C4-2B (cell line): Measurements from ENCODE around the gene CHTOP.

ENCODE experiments used
- H3K27ac ChIP-seq: fragments of 450-650 bp; 2 replicates; pipeline ENCODE4 v1.5.1; 2017
- ZFX ChIP-seq: fragments of 450-650 bp; IDR thresholded peaks from 2 replicates; pipeline ENCODE4 v1.6.1; 2017
- TF ChIP-seq, protein P1 (sequence below): fragments of 450-650 bp; conservative IDR thresholded peaks from 2 replicates; pipeline ENCODE4 v1.5.1; 2017; ENCODE audit warnings: mild to moderate bottlenecking

The CHTOP gene

DNA sequence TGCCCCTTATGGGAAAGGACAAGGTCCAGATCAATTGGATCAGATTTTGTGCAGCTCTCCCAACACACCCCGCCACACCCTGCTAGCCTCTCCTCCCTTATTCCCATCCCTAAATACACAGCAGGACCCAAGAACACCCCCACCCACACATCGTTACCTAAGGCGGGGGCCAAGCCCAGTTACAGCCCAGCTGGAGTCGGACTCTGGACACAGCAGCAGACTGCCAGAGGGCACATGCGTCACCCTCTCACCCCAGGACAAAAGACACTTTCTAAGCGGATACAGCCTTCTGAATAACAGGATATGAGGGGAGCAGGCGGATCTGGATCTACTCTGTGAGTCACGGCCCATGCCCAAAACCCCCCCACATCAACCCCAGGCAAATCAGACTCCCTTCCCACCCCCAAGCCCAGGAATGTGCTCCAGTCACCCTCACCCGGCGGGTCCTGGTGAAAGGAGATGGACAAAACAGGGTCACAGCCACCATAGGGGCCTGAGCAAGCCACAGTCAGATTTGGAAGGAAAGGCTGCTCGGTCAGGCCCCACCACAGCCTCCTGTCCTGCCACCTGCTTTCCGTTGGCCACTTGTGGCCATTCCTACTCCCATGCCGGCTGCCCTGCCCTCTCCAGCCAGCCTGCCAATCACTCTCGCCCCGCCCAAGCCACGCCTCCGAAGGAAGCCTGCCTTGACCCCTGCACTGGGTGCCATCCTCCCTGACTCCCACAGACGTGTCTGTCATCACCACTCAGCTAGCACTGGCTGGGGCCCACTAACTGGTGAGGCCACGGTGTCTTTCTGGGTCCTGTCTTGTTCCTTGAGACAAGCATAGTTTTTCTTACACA is 24.9 kb upstream of the CHTOP start:
- no peak overlapping the region for H3K27ac ChIP-seq
- TF ChIP-seq, protein P1, sequence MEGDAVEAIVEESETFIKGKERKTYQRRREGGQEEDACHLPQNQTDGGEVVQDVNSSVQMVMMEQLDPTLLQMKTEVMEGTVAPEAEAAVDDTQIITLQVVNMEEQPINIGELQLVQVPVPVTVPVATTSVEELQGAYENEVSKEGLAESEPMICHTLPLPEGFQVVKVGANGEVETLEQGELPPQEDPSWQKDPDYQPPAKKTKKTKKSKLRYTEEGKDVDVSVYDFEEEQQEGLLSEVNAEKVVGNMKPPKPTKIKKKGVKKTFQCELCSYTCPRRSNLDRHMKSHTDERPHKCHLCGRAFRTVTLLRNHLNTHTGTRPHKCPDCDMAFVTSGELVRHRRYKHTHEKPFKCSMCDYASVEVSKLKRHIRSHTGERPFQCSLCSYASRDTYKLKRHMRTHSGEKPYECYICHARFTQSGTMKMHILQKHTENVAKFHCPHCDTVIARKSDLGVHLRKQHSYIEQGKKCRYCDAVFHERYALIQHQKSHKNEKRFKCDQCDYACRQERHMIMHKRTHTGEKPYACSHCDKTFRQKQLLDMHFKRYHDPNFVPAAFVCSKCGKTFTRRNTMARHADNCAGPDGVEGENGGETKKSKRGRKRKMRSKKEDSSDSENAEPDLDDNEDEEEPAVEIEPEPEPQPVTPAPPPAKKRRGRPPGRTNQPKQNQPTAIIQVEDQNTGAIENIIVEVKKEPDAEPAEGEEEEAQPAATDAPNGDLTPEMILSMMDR, result no peak
- TF ChIP-seq ZFX, result no peak

DNA sequence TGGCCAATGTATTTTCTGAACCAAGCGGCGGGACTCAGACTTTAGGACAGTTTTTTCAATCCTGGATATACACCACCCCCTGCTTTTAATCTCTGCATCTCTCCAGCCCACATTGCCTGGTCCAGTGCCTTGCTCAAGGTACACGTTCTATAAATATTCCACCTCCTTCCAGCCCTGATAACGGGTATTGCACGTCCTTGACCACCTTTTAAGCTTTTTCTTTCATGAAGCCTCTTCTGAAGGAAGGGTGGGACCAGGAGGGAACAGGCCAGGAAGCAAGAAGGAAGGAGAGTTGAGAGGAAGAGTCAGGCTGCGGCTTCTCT is 24.3 kb upstream of the CHTOP start:
- TF ChIP-seq, protein P1, result no peak
- TF ChIP-seq ZFX, result no peak
- H3K27ac ChIP-seq, result no peak overlapping the region

DNA sequence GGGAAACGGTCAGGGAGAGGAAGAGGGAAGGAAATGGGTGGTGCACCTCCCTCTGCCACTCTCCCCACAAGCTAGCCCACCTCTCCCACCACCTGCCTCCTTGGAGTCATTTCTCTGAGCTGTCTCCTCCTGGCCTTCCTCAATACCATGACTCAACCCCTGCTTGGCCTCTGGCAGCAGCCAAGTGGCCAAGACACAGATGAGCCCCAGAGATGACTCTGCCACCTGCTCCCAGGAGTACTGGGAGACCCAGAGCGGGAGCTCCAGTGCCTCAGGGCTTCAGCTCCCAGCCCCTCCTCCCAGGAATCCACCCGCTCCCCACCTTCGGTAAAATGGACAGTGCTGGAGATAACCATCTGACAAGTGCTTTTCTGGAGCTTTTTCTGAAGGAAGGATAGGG is 23.5 kb upstream of the CHTOP start:
- no peak overlapping the region for H3K27ac ChIP-seq
- TF ChIP-seq ZFX, result no peak
- TF ChIP-seq, protein P1, result no peak

DNA sequence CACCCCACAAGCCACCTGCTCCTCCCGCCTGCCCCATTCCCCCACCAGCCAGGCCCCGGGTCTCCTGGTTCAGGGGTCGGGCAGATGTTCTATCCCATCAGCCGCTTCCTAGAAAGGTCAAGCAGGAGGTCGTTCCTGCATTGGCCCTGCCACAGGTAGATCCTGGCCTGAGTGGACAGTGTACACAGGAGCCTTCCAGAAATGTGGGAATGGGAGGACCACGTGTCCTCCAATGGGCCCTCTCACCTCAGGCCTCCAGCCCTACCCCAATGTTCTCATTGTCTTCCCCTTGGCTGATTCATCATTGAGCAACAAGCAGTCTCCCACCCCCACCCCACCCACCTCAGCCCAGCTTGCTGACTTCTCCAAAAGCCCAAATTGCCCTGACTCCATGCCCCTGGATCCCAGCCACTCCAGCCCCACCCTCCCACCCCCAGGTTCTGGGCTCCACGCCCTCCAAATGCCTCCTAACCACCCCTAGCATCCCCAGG is 23.0 kb upstream of the CHTOP start:
- no peak for TF ChIP-seq ZFX
- TF ChIP-seq, protein P1, result no peak

DNA sequence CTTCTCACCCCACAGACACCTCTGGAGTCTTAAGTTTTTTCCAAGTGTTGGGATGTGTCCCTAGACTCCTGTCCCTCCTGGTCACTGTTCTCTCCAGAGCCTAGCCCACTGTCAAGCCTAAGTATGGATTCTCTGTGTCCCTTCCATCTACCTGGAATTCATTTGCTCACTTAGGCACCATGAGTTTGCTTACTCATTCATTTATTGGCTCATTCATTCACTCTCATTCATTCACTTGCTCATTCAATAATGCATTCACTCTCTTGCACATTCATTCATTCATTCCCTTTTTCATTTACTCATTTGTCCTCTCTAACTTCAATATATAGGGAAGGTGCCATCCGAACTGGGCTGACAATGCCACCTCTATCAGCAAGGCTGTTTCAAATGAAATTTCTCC is 22.5 kb upstream of the CHTOP start:
- TF ChIP-seq ZFX, result no peak
- TF ChIP-seq, protein P1, result no peak
- H3K27ac ChIP-seq, result no peak overlapping the region

More for the DNA sequence above, 23.0 kb upstream of the CHTOP start:
- no peak overlapping the region for H3K27ac ChIP-seq

DNA sequence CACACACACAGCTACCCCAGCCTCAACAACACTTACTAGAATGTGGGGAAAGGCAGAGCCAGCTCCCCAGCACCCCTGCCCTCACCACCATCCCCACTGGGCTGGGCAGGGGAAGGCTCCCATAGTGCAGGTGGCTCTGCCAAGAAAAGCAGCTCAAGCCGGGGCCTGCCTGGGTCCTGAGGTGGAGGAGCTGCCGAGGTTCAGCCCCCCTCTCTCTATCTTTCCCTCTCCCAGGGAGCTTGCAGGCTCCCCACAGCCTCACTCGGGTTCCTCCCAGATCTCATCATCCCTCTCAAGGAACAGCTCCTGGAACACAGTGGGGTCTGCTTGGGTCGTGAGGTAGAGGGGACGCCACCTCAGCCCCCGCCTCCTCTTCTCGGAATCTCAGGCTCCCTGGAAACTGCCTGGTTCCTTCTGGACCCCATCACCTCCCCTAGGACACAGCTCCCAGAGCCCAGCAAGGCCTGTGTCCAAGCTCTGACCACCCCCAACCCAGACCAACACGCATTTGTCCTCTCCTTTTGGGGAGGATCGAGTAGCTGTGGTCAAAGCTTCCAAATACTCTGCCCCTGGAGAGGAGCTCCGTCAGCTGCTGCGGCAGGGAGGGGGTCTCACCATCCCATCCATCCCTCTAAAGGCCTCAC is 21.6 kb upstream of the CHTOP start:
- TF ChIP-seq, protein P1, result no peak
- TF ChIP-seq ZFX, result no peak
- H3K27ac ChIP-seq, result no peak overlapping the region

DNA sequence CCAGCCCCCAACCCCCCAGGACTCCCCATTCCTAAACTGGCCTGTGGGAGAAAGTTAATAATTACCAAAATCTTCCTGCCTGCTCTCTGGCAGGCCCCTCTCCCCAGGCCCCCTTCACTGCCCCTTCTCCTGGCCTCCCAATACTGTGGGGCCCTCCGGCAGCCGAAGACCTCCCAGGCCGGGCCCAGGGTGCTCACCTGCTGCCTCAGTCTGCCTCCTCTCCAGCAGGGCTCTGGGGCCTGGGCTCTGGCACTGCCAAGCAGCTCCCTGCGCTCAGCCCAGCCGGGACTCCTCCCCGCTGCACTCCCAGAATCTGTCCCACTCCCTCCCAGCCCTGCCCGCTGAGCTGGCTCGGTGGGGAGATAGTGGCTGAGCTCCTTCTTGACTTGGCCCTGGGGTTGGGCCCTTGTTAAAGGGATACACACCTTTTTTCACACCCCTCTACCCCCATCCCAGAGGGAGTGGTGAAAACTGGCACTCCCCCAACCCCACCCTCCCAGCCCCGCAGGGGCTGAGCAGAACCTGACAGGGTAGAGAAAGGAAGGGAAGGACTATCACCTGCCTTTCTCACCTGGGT is 21.0 kb upstream of the CHTOP start, which contains the start of gene S100A16:
S100A16 (minus strand) TSS at position 383 of the 577 bp plus-strand sequence. CDS start 4,986 bp downstream, outside the sequence.
- no peak within 1 kb of the TSS for H3K27ac ChIP-seq
- TF ChIP-seq, protein P1, result no peak
- TF ChIP-seq ZFX, result no peak
